Tibial nerve (tissue), 4 donors: Measurements from ENCODE around the gene MOGAT2. TPM values are rescaled to one million over a fixed set of nuclear protein-coding genes. Genes with fewer than 3 reads are reported as not detected.

Source experiments
- DNase-seq, 2 donors: peaks; one replicate each; pipeline ENCODE4 v3.0.0-alpha.2; 2019; ENCODE audit warnings: low spot score in 2 of 2
- H3K27ac ChIP-seq, 4 donors: fragments of 200-600 bp; sonication (generic) in 3 of 4; one replicate each; pipeline ENCODE4 v1.5.1; 2017 to 2019; ENCODE audit warnings: mild to moderate bottlenecking in 1 of 4
- H3K27me3 ChIP-seq, 2 donors: fragments of 200-600 bp; sonication (generic) in 1 of 2; one replicate each; pipeline versions ENCODE4 v1.5.1 to v1.6.0; 2017 to 2019
- H3K36me3 ChIP-seq, 3 donors: fragments of 200-600 bp; sonication (generic); one replicate each; pipeline ENCODE4 v1.5.1; 2018 to 2019
- H3K4me1 ChIP-seq, 4 donors: fragments of 200-600 bp; sonication (generic) in 3 of 4; one replicate each; pipeline ENCODE4 v1.5.1; 2017 to 2019
- H3K4me3 ChIP-seq, 4 donors: fragments of 200-600 bp; sonication (generic) in 3 of 4; one replicate each; pipeline ENCODE4 v1.5.1; 2017 to 2019; ENCODE audit warnings: mild to moderate bottlenecking in 1 of 4, moderate library complexity in 1 of 4
- H3K9me3 ChIP-seq, 4 donors: fragments of 200-600 bp; sonication (generic) in 3 of 4; one replicate each; pipeline ENCODE4 v1.5.1; 2017 to 2019
- EP300 ChIP-seq, 2 donors: sonication (generic); formaldehyde crosslinking; IDR thresholded peaks; one replicate each; pipeline ENCODE4 v1.6.1; 2017; ENCODE audit warnings: antibody characterized with exemption in 2 of 2, mild to moderate bottlenecking in 1 of 2
- POLR2A ChIP-seq, 2 donors: fragments of 450-650 bp; IDR thresholded peaks; one replicate each; pipeline ENCODE4 v1.6.1; 2017; ENCODE audit warnings: antibody characterized with exemption in 2 of 2, mild to moderate bottlenecking in 2 of 2, moderate library complexity in 2 of 2
- WGBS, 2 donors: methylation state at CpG; one replicate each; pipeline ENCODE4 v1.1.5; 2018; 5-methylcytosine and 5-hydroxymethylcytosine counted together
- total RNA-seq, 4 donors: library from RNA; depleted of rRNA; stranded (reverse); fragments of >200 nt; gene quantifications; one replicate each; pipeline ENCODE4 v1.1.0, GENCODE V29; 2016
- TF ChIP-seq, protein P1 (sequence below), 5 experiments: fragments of 200-600 bp in 3 of 5; fragments of 450-650 bp in 2 of 5; sonication (generic) in 3 of 5; IDR thresholded peaks; one replicate each; pipeline ENCODE4 v1.5.1; 2016 to 2019; ENCODE audit warnings: antibody characterized with exemption in 5 of 5, mild to moderate bottlenecking in 3 of 5, moderate library complexity in 2 of 5

The MOGAT2 gene
- total RNA-seq, 4 donors from 2014 or later: not detected

DNA sequence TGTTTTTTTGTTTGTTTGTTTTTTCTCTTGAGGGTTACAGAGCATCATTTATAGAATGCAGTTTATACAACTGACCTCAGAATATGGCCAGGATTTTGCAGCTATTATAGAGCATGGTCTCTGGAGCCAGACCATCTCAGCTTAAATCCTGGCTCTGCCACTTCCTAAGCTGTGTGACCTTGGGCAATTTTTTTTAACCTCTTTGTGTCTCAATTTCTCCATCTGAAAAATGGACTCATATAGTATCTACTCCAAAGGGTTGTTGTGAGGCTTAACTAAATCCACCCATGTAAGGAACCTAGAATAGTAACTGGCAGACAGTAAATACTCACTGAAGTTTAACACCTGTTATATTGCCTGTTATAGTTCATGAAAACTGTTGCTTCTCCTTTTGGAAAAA is 42.6 kb downstream of the MOGAT2 start:
- Histone ChIP-seq H3K4me3 (no peak overlapping the region), H3K4me1 (no peaks in the 10 kb centered on the region), H3K27ac (peak overlapping the region in 1 of 4 donors; percentile 1), H3K36me3 (no peaks in the 10 kb centered on the region), H3K27me3 (no peaks in the 10 kb centered on the region), H3K9me3 (no peaks in the 10 kb centered on the region)
- TF ChIP-seq EP300 (IDR thresholded peaks at IDR 0.05) (no peak), POLR2A (IDR thresholded peaks at IDR 0.05) (no peak)
- TF ChIP-seq, protein P1, sequence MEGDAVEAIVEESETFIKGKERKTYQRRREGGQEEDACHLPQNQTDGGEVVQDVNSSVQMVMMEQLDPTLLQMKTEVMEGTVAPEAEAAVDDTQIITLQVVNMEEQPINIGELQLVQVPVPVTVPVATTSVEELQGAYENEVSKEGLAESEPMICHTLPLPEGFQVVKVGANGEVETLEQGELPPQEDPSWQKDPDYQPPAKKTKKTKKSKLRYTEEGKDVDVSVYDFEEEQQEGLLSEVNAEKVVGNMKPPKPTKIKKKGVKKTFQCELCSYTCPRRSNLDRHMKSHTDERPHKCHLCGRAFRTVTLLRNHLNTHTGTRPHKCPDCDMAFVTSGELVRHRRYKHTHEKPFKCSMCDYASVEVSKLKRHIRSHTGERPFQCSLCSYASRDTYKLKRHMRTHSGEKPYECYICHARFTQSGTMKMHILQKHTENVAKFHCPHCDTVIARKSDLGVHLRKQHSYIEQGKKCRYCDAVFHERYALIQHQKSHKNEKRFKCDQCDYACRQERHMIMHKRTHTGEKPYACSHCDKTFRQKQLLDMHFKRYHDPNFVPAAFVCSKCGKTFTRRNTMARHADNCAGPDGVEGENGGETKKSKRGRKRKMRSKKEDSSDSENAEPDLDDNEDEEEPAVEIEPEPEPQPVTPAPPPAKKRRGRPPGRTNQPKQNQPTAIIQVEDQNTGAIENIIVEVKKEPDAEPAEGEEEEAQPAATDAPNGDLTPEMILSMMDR (IDR thresholded peaks at IDR 0.05): no peak
- no peak for DNase-seq

DNA sequence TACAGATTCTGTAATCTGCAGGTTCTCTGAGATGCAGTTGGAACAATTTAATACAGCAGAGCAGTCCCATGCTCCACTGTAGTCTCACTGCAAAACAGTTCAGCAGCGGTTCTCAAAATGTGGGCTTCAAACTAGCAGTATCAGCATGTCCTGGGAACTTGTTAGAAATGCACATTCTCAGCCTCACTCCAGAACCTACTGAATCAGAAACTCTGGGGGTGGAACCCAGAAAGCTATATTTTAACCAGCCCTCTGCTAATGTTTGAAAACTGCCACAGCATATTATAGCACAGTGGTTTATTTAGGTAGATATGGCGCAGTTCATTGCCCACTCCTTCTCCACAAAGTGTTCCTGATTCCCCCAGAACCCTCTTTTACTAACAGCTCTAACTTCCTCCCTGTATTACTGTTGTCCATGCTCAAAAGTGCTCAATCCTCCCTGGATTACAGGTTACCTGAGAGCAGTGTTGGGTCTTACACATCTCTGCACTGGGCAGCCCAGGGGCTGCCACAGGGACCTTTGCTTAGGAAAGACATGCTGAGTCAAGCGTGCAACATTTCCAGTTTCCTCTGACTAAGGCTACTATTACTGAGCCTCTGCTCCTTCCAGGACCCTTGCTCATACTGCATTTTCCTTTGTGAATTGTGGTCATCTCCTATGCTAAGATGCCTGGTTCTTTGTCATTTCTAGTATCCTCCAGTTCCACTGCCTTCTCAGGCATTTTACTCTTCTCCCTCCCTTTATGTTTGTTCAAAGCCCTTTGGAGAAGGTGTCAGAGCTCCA is 43.3 kb downstream of the MOGAT2 start:
- H3K4me3 ChIP-seq: no peak overlapping the region
- no peaks in the 10 kb centered on the region for H3K9me3 ChIP-seq
- H3K27me3 ChIP-seq: peaks cover 0 to under 1% of the 10 kb centered on the region in 2 donors
- H3K4me1 ChIP-seq: no peaks in the 10 kb centered on the region
- WGBS, 2 donors: 72 to 85% methylated on average over 3 of the region's 3 CpGs
- H3K27ac ChIP-seq: peak overlapping the region in 1 of 4 donors; percentile 1
- TF ChIP-seq, protein P1 (IDR thresholded peaks at IDR 0.05): no peak
- no peak for TF ChIP-seq POLR2A (IDR thresholded peaks at IDR 0.05)
- no peak for TF ChIP-seq EP300 (IDR thresholded peaks at IDR 0.05)
- no peak for DNase-seq
- H3K36me3 ChIP-seq: no peaks in the 10 kb centered on the region

DNA sequence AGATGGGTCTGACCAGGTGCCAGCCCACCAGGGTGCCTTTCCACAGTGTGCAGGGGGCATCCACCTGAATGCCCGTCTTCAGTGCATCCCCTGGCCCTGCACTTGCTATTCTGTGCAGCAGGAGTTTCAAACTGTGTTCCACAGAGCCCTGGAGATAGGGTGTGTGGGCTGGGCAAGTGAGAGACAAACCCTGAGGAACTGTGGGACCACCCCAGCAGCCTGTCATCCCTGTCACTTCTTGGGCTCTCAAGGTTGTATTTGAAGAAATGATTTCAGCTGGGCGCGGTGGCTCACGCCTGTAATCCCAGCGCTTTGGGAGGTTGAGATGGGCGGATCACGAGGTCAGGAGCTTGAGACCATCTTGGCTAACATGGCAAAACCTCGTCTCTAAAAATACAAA is 44.5 kb downstream of the MOGAT2 start:
- no peaks in the 10 kb centered on the region for H3K9me3 ChIP-seq
- H3K27me3 ChIP-seq: peaks cover 0 to 13% of the 10 kb centered on the region in 2 donors
- no peaks in the 10 kb centered on the region for H3K36me3 ChIP-seq
- no peak overlapping the region for H3K4me3 ChIP-seq
- no peak overlapping the region for H3K27ac ChIP-seq
- TF ChIP-seq EP300 (IDR thresholded peaks at IDR 0.05): no peak
- no peak for TF ChIP-seq POLR2A (IDR thresholded peaks at IDR 0.05)
- TF ChIP-seq, protein P1 (IDR thresholded peaks at IDR 0.05): no peak
- no peak for DNase-seq
- H3K4me1 ChIP-seq: no peaks in the 10 kb centered on the region
- WGBS, 2 donors: 92 to 95% methylated on average over 8 of the region's 8 CpGs

DNA sequence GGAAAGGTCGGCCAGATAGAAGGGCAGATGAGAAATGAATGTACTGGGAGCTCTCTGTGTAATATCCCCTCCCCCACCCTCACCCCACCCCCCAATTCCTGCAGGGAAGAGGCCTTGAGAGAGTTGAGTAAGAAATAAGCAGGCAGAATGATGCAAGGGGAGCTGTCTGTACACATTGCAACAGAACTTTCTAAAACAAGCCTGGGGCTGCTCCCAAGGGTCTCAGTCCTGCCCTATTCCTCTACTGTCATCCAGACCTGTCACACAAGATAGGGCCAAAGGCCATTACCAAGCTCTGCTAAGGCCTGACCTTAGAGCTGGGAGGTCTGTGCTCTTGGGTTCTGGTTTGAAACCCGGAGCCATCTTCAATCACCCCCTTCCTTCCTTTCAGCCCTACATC is 45.2 kb downstream of the MOGAT2 start:
- no peak overlapping the region for H3K4me3 ChIP-seq
- H3K27me3 ChIP-seq: peaks cover 0 to 20% of the 10 kb centered on the region in 2 donors
- H3K36me3 ChIP-seq: no peaks in the 10 kb centered on the region
- H3K4me1 ChIP-seq: peaks cover 0 to 6% (median 2%) of the 10 kb centered on the region in 4 donors
- DNase-seq: no peak
- H3K27ac ChIP-seq: peak overlapping the region in 1 of 4 donors; percentile 7
- no peak for TF ChIP-seq POLR2A (IDR thresholded peaks at IDR 0.05)
- TF ChIP-seq, protein P1 (IDR thresholded peaks at IDR 0.05): no peak
- peak in 1 of 2 donors; percentile 22 for TF ChIP-seq EP300 (IDR thresholded peaks at IDR 0.05)
- 60 to 64% methylated on average over 2 of the region's 2 CpGs for WGBS, 2 donors
- H3K9me3 ChIP-seq: no peaks in the 10 kb centered on the region

DNA sequence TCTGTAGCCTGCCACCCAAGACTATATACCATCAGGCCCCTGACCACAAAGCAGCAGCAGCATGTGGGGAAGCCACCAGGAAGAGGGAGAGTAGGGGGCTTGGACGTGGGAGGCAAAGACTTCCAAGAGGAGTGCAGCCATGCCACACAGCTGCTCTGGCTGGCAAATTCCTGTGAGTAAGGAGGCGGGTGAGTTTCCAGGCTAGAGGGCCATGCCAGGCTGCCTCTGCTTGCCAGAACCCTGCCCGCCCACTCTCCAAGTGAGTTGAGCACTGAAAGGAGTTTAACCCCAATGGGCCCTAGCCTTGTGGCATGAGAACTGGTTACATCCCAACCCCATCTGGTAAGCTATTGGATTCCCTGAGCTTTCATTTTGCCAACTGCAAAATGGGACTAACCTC is 46.2 kb downstream of the MOGAT2 start:
- no peaks in the 10 kb centered on the region for H3K9me3 ChIP-seq
- peak overlapping the region in 1 of 4 donors; percentile 7 for H3K27ac ChIP-seq
- no peak for DNase-seq
- peaks cover 0 to 15% (median 10%) of the 10 kb centered on the region in 4 donors for H3K4me1 ChIP-seq
- H3K27me3 ChIP-seq: peaks cover 0 to 29% of the 10 kb centered on the region in 2 donors
- H3K36me3 ChIP-seq: no peaks in the 10 kb centered on the region
- no peak overlapping the region for H3K4me3 ChIP-seq
- 47 to 54% methylated on average over 3 of the region's 3 CpGs for whole genome bisulfite sequencing, 2 donors
- TF ChIP-seq EP300 (IDR thresholded peaks at IDR 0.05) (no peak), POLR2A (IDR thresholded peaks at IDR 0.05) (no peak)
